ENCODE results near the gene AGTRAP.

The AGTRAP gene

DNA sequence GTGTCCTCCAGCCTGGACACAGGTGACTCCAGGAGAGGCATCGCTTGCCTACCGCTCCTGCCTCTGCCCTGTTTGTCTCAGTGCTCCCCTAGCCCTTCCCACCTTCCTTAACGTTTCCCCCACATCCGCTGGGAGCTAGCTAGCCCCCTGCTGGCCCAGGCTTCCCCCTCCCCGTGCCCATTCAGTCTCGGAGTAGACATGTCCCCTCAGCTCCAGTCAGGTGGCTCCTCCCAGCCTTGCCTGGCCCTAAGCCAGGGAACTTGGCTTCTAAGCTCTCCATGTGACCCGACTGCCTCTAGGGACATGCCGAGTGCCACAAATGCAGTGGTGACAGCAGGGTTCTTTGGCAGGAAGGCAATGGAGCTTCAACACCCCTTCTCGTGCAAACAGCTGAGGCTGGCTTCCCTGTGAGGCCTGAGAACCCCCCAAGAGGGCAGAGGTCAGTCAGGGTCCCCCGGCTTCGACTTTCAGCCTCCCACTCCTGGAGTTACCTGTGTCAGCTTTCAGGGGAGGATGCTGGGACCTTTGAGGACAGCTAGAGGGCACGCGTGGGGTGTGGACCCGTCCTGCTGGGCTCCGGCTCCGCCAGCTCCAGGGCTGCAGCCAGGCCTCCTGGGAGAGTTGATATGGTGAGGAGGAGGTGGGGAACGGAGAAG lies 28.2 kb upstream of the AGTRAP start:
- peak; percentile 93 for DNase-seq

- no peak for DNase-seq
Observed at GRCh38 chr1:11708554-11709350, 27.2 kb upstream of the AGTRAP start.

- DNase-seq: no peak
Observed at GRCh38 chr1:11711490-11711889, 24.4 kb upstream of the AGTRAP start.

GRCh38 chr1:11712285-11712684 lies 23.7 kb upstream of the AGTRAP start:
- DNase-seq: no peak

DNA sequence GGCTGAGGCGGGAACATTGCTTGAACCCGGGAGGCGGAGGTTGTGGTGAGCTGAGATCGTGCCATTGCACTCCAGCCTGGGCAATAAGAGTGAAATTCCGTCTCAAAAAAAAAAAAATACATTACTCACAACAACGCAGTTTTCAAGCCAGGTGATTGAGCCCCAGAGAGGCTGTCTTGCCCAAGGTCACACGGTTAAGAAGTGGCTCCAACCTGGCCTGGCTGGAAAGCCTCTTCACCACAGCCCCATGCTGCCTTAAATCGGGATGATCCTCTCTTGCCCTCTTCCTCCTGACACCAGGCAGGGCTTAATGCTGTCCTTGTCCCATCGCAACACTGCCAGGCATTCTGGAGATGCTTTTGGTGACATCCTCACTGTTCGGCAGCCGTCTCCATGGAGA lies 22.8 kb upstream of the AGTRAP start:
- no peak for DNase-seq

DNA sequence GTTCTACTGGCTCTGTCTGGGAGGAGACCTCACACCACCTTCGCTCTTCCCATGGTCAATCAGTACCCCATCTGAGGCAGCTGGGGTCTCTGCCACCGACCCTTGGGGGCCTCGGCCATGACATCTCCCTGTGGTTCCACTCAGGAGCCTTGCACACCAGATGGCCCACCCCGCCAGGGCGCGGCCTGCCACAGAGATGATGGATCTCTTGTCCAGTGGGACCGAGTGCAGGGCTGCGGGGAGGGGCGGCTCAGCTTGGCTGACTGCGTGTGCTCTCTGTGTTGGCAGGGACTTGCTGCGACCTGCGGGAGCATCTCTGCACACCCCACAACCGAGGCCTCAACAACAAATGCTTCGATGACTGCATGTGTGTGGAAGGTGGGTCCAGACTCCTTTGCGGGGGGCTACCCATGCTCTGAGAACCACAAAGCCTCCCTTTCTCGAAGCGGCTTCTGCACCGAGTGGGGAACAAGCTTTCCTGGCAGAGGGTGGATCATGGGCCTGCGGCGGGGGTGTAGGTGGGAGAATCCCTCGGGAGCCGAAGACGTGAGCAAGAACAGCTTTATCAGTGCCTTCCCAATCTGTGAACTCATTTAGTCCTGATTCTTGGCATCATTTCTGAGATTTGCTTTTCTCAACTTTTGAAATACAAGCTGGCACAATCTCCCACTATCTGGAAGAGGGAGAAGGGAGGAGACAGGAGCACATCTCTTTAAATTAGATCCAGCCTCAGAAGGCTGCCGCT lies 20.9 kb upstream of the AGTRAP start:
- DNase-seq: no peak

- DNase-seq: peak; percentile 24
Observed at GRCh38 chr1:11719313-11720032, 16.5 kb upstream of the AGTRAP start.

GRCh38 chr1:11720033-11720376 lies 15.9 kb upstream of the AGTRAP start:
- no peak for DNase-seq

GRCh38 chr1:11720525-11720924 lies 15.4 kb upstream of the AGTRAP start:
- no peak for DNase-seq

DNA sequence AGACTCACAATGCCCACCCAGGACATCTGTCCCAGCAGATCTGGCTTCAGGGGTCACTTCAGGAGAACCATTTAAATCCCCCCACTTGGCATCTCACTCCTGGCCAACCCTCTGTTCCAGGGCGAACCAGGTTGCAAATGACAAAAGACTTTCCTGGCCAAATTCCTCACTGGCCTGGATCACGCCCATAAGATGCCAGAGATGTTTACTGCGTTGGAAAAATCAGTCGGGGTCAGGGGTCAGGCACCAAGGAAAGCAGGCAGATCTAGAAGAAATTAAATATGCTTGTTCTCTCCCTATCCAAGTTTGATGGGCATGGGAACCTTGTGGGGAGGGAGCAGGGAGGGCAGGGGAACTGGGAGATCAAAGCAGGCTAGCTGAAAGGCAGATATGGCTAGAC lies 14.6 kb upstream of the AGTRAP start:
- DNase-seq: no peak

DNA sequence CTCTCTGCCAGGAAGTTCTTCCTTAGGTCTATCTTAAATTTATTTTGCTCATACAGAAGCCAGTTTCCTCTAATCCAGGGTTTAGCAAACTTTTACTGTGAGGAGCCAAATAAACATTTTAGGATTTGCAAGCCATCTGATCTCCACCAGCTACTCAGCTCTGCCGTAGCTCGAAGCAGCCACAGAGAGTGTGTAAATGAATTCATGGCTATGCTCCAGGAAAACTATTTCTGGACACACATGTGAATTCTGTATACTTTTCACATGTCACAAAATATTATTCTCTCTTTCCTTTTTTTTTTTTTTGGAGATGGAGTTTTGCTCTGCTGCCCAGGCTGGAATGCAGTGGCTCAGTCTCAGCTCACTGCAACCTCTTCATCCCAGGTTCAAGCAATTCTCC lies 13.4 kb upstream of the AGTRAP start:
- no peak for DNase-seq

GRCh38 chr1:11725616-11726015 lies 10.3 kb upstream of the AGTRAP start:
- DNase-seq: no peak

DNA sequence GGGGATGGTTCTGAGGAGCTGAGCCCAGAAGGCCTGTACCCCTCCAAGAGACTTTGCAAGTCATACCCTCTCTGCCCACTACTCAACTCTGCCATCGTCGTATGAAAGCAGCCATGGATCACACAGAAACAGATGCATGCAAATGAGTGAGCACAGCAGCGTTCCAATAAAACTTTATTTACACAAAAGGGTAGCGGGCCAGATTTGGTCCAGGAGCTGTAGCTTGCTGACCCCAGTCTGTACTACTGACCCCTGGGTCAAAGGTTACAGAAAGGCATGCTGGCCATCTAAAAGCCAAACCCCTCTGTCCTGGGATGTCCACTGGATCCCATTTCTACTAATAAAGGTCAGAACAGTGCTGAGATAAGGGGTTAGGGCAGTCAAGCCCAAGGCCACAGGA lies 8.8 kb upstream of the AGTRAP start:
- no peak for DNase-seq

DNA sequence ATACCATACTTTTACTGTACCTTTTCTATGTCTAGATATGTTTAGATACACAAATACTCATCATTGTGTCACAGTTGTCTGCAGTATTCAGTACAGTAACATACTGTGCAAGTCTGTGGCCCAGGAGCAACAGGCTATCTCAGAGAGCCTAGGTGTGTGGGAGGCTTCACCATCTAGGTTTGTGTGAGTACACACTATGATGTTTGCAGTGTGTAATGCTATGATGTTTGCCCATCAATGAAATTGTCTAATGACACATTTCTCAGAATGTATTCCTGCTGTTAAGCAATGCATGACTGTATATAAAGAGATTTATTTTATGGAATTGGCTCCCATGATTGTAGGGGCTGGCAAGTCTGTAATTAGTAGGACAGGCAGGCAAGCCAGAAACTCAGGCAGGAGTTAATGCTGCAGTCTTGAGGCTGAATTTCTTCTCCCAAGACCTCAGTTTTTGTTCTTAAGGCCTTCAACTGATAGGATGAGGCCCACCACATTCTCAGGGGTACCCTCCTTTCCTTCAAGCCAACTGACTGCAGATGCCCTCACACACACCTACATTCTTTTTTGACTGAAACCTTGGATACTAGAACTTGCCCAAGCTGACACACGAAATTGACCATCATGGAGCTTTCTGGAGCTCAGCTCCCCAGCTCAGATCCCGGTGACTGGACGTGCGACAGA lies 7.7 kb upstream of the AGTRAP start:
- no peak for DNase-seq

GRCh38 chr1:11729155-11729497 lies 6.8 kb upstream of the AGTRAP start:
- DNase-seq: no peak

GRCh38 chr1:11729498-11730428 lies 6.2 kb upstream of the AGTRAP start:
- DNase-seq: no peak

GRCh38 chr1:11730429-11730891 lies 5.5 kb upstream of the AGTRAP start:
- DNase-seq: no peak

GRCh38 chr1:11731691-11732283 lies 4.1 kb upstream of the AGTRAP start:
- DNase-seq: peak; percentile 76

DNA sequence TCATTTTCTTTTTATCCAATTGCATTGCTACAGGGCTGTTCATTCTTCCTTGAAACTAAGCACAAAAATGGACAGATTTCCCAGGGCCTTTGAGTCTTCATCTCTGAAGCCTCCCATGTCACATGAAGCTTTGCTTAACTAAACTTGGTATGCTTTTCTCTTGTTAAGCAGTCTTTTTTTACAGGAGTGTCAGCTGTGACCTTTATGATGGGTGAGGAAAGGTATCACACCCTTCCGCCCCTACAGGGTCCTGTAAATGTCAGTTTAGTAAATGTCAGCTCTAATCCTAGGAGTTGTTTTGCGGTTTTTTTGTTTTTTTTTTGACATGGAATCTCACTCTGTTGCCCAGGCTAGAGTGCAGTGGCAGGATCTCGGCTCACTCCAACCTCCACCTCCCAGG lies 2.6 kb upstream of the AGTRAP start:
- DNase-seq: no peak

- DNase-seq: no peak
Observed at GRCh38 chr1:11735531-11735853, 444 bp upstream of the AGTRAP start.

Data from NCI-H1694 treated with DMSO at 0.1 percent for 48 hours (cell line).